Duodenal mucosa (tissue), 2 donors: ENCODE results near the gene ZBTB39.
"Not testable (repeated sequence)": the region's sequence is repeated elsewhere in the genome, so short reads cannot be mapped to it uniquely, and the experiment has no call there.

Source experiments
- H3K27ac ChIP-seq: one replicate; pipeline ENCODE4 v1.7.0; 2013; ENCODE audit warnings: low read depth, low read length
- H3K27me3 ChIP-seq, 2 donors: one replicate each; pipeline ENCODE4 v1.7.0; 2013; ENCODE audit warnings: low read length in 2 of 2, control low read depth in 1 of 2; ENCODE audit not compliant: insufficient read depth in 2 of 2, control insufficient read depth in 1 of 2
- H3K36me3 ChIP-seq, 2 donors: one replicate each; pipeline ENCODE4 v1.7.0; 2013; ENCODE audit warnings: low read length in 2 of 2, control low read depth in 1 of 2; ENCODE audit not compliant: insufficient read depth in 2 of 2, control insufficient read depth in 1 of 2
- H3K4me1 ChIP-seq, 2 donors: one replicate each; pipeline ENCODE4 v1.7.0; 2013; ENCODE audit warnings: low read length in 2 of 2, control low read depth in 1 of 2; ENCODE audit not compliant: insufficient read depth in 2 of 2, control insufficient read depth in 1 of 2
- H3K4me3 ChIP-seq, 2 donors: one replicate each; pipeline ENCODE4 v1.7.0; 2013; ENCODE audit warnings: low read length in 2 of 2, low read depth in 1 of 2
- H3K9ac ChIP-seq, 2 donors: one replicate each; pipeline ENCODE4 v1.7.0; 2013; ENCODE audit warnings: low read length in 2 of 2, low read depth in 1 of 2
- H3K9me3 ChIP-seq, 2 donors: one replicate each; pipeline ENCODE4 v1.7.0; 2013; ENCODE audit warnings: low read length in 2 of 2, control low read depth in 1 of 2; ENCODE audit not compliant: control insufficient read depth in 1 of 2

The ZBTB39 gene

DNA sequence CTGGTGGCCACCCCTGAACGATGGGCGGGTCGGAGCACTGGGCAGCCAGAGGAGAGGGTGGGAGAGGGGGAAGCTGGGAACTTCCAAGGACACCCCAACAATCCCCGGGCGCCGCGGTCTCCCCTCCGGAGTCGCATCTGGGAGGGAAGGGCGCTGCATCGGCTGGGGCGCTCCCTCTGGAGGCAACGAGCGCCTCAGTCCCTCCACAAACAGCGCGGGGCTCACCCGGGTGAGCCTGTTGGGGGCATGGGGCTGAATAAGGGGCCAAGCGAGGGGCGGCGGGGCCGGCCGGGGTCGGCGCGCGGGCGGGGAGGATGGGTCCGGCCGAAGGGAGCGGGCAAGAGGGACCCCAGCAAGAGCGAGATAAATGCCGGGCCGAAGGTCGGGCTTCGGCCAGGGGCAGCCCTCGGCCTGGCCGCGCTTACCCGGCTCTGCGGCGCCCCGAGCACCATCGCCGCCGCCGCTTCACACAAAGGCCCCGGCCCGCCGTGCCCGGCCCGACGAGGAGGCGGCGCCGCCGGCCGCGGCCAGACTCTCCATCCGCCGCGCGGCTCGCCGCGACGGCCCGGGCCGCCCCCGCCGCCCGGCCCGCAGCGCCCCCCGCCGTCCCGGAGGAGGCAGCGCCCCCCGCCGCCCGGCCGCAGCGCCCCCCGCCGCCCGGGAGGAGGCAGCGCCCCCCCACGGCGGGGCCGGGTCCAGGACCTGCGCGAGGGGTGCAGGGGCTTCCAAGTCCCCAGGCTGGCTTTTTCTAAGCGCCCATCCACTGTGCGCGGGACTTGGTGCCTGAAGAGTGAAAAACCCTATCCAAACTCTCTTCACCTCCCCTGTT lies at the start of gene ZBTB39:
ZBTB39 (minus strand) TSS at position 567 of the 829 bp plus-strand sequence. CDS start 1,629 bp downstream, outside the sequence.
- no peak within 1 kb of the TSS for H3K27ac ChIP-seq
- peak within 1 kb of the TSS; percentile 54 to 81 for H3K9ac ChIP-seq
- peaks cover 10 to 28% of the 10 kb centered on the region in 2 donors for H3K36me3 ChIP-seq
- peaks cover 31 to 34% of the 10 kb centered on the region in 2 donors for H3K4me1 ChIP-seq
- H3K27me3 ChIP-seq = no peaks in the 10 kb centered on the region
- H3K9me3 ChIP-seq = no peaks in the 10 kb centered on the region
- H3K4me3 ChIP-seq = peak within 1 kb of the TSS; percentile 67 to 77

- no peak overlapping the region for H3K27ac ChIP-seq
- no peaks in the 10 kb centered on the region for H3K27me3 ChIP-seq
- peaks cover 9 to 30% of the 10 kb centered on the region in 2 donors for H3K4me1 ChIP-seq
- H3K4me3 ChIP-seq = no peak overlapping the region
- H3K9me3 ChIP-seq = no peaks in the 10 kb centered on the region
- H3K36me3 ChIP-seq = peaks cover 0 to 17% of the 10 kb centered on the region in 2 donors
- no peak overlapping the region for H3K9ac ChIP-seq
Observed at GRCh38 chr12:57055824-57056223, 49.5 kb upstream of the ZBTB39 start.

GRCh38 chr12:57053901-57054300 lies 47.6 kb upstream of the ZBTB39 start:
- H3K9me3 ChIP-seq, H3K4me3 ChIP-seq, H3K36me3 ChIP-seq, H3K9ac ChIP-seq, H3K27me3 ChIP-seq, H3K27ac ChIP-seq: not testable (repeated sequence)
- H3K4me1 ChIP-seq = peaks cover 6 to 28% of the 10 kb centered on the region in 2 donors

- H3K36me3 ChIP-seq, H3K9ac ChIP-seq, H3K27me3 ChIP-seq, H3K9me3 ChIP-seq, H3K27ac ChIP-seq, H3K4me3 ChIP-seq: not testable (repeated sequence)
- peaks cover 7 to 22% of the 10 kb centered on the region in 2 donors for H3K4me1 ChIP-seq
Observed at GRCh38 chr12:57053146-57053545, 46.8 kb upstream of the ZBTB39 start.

GRCh38 chr12:57051011-57051410 lies 44.7 kb upstream of the ZBTB39 start:
- Histone ChIP-seq H3K9ac (peak overlapping the region; percentile 43 to 74), H3K36me3 (peaks cover 14 to 19% of the 10 kb centered on the region in 2 donors), H3K27ac (no peak overlapping the region), H3K9me3 (no peaks in the 10 kb centered on the region), H3K4me1 (peaks cover 24 to 27% of the 10 kb centered on the region in 2 donors), H3K4me3 (peak overlapping the region; percentile 88 to 93), H3K27me3 (no peaks in the 10 kb centered on the region)

GRCh38 chr12:57049890-57050289 lies 43.5 kb upstream of the ZBTB39 start, which contains the start of gene MYO1A:
MYO1A (minus strand) TSS chr12:57050129; CDS start chr12:57048323, 1,806 bp downstream.
- Histone ChIP-seq H3K27ac (peak within 1 kb of the TSS; percentile 28), H3K4me1 (peaks cover 24 to 32% of the 10 kb centered on the region in 2 donors), H3K9me3 (no peaks in the 10 kb centered on the region), H3K4me3 (peak within 1 kb of the TSS; percentile 88 to 93), H3K27me3 (no peaks in the 10 kb centered on the region), H3K9ac (peak within 1 kb of the TSS; percentile 73 to 74), H3K36me3 (peaks cover 16 to 28% of the 10 kb centered on the region in 2 donors)

DNA sequence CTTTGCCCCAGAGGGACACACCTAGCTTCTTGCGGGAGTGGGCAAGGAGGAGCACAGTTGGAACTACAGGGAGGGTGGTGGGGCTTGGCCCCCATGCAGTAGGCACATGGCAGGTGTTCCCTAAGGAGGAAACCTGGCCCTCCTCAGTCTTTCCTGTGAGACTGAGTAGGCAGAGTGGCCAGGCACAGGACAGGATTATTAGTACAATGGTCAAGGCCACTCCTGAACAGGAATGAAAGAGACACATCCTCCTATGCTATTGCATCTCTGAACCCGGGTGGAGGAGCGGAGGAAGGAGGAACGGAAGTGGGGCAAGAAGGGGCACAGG lies 42.7 kb upstream of the ZBTB39 start:
- Histone ChIP-seq H3K4me3 (peak overlapping the region; percentile 88 to 93), H3K36me3 (peaks cover 16 to 33% of the 10 kb centered on the region in 2 donors), H3K9ac (peak overlapping the region; percentile 73 to 74), H3K9me3 (no peaks in the 10 kb centered on the region), H3K27me3 (no peaks in the 10 kb centered on the region), H3K4me1 (peaks cover 24 to 35% of the 10 kb centered on the region in 2 donors), H3K27ac (peak overlapping the region; percentile 22)

DNA sequence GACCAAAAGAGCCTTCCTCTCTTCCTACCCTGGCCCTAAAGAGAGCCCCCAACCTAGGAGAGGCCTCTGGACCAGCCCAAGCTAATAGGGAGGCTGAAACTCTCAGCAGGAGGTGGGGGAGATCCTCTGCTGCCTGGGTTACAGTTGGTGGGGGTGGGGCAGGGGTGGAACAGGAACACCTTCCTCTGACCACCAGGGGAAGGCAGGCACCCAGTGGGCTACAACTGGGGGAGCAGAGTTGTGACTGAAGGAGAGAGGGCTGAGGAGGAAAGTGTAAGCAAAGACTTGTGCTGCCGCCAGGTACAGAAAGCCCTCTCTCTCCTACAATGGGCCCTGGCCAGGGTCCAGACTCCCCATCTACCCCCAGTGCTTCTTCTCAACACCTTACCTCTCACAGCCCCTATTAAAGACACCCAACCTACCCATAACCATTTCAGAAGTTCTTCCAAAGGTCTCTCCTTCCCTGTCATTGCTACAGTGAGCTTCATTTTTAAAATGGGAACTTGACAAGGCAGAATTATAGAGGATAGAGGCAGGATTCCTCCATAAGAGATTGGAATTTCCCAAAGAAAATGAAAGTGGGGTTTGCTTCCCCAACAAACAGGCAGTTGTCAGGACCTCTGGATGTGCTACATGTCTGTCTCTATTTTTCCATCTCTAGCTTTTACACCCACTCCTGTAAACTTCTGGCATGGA lies 42.2 kb upstream of the ZBTB39 start:
- peaks cover 24 to 35% of the 10 kb centered on the region in 2 donors for H3K4me1 ChIP-seq
- H3K27me3 ChIP-seq = no peaks in the 10 kb centered on the region
- H3K9ac ChIP-seq = peak overlapping the region; percentile 73 to 74
- H3K36me3 ChIP-seq = peaks cover 16 to 37% of the 10 kb centered on the region in 2 donors
- H3K9me3 ChIP-seq = no peaks in the 10 kb centered on the region
- no peak overlapping the region for H3K27ac ChIP-seq
- peak overlapping the region; percentile 88 to 93 for H3K4me3 ChIP-seq

GRCh38 chr12:57047981-57048380 lies 41.6 kb upstream of the ZBTB39 start:
- H3K9ac ChIP-seq = peak overlapping the region; percentile 3 to 74
- H3K36me3 ChIP-seq = peaks cover 19 to 41% of the 10 kb centered on the region in 2 donors
- H3K4me1 ChIP-seq = peaks cover 24 to 35% of the 10 kb centered on the region in 2 donors
- no peak overlapping the region for H3K27ac ChIP-seq
- H3K27me3 ChIP-seq = no peaks in the 10 kb centered on the region
- H3K4me3 ChIP-seq = peak overlapping the region; percentile 88 to 93
- no peaks in the 10 kb centered on the region for H3K9me3 ChIP-seq
